Stimulated activated CD4-positive, alpha-beta T cell treated with anti-CD3 and anti-CD28 coated beads, TNF-alpha, amount 100 ng/mL, for 1 hour (primary cell): Measurements from ENCODE around the gene TBCD.
"Not testable (repeated sequence)": the region's sequence is repeated elsewhere in the genome, so short reads cannot be mapped to it uniquely, and the experiment has no call there.

Experiments
- DNase-seq, 3 donors: peaks; one replicate each; pipeline ENCODE4 v3.0.0-alpha.2; 2020; ENCODE audit warnings: low read depth in 3 of 3, low spot score in 1 of 3

The TBCD gene

DNA sequence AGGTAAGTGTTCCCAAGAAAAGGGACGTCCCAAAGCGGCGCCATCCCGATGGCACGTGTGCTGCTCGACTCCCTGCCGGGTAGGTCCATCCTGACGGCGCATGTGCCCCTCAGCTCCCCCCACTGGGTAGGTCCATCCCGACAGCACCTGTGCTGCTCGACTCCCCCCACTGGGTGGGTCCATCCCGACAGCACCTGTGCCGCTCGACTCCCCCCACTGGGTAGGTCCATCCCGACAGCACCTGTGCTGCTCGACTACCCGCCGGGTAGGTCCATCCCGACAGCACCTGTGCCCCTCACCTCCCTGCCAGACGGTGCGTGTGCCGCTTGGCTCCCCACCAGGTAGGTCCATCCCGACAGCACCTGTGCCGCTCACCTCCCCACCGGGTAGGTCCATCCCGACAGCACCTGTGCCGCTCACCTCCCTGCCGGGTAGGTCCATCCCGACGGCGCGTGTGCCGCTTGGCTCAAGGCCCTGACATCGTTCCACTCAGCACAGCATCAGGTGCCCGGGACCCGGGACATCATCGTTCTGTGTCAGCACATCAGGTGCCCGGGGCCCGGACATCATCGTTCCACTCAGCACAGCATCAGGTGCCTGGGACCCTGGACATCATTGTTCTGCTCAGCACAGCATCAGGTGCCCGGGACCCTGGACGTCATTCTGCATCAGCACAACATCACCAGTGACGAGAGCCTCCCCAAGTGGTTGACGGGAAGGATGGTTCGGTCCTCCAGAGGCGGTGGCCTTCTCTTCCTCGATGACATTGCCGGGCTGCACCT, 22.2 kb upstream of the TBCD start:
- no peak for DNase-seq

DNA sequence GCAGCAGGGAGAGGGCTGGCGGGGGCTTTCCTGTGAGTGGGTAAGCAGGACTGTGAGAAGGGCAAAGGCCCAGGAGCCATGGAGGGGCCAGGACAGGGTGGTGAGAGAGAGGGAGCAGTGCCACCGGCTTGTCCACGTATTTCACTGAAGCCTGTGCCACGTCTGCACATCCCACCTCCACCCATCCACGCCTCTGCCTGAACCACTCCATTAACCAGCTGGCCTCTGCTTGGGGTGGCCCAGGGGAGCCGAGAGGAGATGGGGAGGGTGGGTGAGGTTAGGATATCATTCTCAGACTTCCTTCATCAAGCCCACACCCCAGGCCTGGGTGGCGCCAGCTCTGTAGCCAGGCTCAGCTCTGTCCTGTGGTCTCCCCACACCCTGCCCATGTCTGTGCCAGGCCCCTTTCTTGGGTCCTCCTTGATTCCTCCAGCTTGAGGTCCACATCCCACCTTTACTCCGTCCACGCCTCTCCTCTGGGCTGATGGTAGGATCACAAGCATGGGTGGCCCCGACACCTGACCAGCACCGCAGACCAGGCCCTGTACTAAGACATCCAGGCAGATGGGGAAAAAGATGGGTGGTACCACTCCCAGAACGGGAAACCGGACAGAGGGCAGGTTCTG, 19.6 kb upstream of the TBCD start:
- DNase-seq = no peak

DNA sequence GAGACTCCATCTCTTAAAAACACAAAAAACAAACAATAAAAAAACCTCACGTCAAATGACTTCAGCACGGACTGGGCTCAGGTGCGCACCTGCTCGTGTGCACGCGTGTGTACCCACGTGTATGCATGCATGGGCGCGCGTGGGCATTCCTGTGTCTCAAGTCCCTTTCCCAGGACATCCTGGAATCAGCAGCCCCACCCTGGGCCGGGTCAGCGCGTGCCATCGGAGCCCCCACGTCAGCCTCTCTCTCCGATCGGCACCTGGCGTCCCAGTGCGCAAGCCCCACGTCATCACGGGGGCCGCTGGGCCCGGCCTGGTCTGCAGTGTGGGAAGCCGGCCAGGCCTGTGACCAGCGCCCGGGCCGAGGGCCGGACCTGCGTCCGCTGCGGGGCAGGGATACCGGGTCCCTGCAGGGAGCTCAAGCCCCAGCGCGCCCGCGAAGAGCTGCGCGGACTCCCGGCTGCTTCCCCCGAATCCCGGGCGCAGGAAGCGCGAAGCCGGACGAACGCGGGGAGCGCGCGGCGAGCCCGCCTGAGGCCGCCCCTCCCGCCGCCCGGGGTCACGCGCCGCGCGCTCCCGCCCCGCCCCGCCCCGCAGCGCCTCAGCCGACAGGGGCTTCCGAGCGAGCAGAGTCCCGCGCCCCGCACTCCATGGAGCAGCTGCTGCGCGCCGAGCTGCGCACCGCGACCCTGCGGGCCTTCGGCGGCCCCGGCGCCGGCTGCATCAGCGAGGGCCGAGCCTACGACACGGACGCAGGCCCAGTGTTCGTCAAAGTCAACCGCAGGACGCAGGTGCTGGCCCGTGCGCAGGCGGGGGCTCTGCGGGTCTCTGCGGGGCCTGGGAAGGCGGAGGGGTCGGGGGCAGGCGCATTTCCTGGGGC, 16.6 kb upstream of the TBCD start, which contains the start of gene FN3K:
TSS of gene FN3K (plus strand) at position 629 of the 880 bp plus-strand sequence. CDS start at position 651, 22 bp downstream.
- DNase-seq = no peak

DNA sequence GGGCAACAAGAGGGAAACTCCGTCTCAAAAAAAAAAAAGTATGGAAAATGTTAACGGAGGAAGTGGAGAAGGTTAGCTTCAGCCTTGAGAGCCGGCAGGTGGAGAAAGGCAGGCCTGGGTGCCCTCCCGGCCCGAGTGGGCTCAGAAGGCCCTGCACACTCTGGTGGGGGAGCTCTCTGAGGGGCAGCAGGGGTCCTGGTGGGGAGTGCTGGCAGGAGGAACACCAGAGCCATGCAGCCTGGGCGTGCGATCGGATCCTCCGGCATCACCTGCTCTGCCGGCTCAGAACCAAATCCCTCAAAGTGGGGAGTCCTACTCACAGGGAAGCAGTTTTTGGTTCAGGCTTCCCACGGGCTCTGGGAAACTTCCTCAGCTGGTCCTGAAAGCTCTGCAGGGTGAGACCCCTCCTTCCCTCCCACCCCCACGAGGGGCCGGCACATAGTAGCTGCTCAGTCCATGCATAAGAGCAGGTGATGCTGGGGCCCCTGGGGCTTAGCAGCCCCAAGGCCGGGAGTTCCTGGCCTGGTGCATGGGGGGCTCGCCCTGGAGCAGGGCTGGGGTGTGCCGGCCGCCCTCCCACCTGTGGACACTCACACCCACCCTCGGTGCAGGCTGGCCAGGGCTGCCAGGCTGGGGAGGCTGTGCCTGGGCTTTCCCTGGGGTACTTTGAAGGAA, 15.2 kb upstream of the TBCD start:
- no peak for DNase-seq

DNA sequence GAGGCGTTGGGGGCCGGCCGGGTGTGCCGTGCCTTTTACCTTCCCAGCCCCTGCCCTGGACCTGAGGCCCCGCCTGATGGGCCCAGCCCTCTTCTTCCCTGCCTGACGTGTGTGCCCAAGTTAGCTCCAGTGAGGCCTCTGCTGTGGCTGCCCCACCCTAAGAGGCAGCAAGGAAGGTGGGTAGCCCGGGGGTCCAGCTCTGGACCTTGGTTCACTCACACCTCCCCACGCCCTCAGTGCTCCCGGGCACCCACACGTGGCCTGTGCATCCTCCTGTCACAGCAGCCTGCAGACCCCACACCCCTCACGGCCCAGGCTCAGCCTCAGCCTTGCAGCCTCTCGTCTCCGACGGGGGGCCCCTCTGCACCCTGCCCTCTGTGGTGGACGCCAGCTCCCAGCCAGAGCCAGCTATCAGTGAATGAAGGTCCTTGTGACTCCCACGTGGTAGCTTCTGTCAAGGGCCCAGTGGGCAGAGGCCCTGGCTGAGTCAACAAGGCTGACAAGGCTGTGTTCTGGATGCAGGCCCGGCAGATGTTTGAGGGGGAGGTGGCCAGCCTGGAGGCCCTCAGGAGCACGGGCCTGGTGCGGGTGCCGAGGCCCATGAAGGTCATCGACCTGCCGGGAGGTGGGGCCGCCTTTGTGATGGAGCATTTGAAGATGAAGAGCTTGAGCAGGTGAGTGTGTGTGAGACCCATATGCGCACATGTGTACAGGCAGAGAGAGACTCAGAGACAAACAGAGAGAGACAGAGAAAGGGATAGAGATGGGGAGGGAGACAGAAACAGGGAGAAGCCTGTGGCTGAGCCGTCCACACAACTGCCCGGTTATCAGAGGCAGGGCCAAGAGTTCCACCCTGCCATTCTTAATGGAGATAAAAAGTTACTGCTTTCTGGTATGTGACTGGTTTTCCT, 13.6 kb upstream of the TBCD start:
- no peak for DNase-seq

DNA sequence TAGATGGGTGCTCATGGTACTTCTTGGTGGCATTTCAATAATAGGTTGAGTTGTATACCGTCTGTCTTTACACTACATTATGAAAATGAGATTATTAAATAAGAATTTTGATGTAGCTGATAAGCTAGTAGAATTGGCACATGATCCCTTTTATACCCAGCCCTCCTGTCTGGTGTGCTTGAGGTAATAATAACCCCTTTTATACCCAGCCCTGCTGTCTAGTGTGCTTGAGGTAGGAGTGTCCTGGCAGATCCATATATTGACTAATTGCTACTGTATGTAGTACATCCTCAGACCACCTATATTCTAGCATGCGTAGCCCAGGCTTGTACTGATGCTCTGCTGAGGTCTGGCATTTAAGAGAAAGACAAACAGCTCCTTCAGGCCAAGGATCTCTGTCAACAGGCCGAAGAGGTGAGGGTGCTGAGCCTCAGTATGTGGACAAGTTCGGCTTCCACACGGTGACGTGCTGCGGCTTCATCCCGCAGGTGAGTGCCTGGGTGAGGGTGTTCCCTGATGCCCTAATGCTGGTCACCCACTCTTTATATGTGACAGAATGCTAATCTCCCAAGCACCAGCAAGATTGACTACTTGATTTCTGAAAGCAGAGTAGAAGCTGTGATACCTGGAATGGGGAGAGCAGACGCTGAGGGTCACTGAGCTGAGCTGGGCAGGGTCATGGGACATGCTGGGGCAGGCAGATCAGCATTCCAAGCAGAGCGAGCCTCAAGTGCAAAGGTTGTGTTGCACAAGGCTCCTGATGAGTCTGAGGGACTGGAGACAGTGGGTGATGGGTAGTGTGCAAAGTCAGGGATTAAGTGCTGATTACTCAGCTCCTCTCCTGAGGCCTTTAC, 10.7 kb upstream of the TBCD start:
- DNase-seq = no peak

DNA sequence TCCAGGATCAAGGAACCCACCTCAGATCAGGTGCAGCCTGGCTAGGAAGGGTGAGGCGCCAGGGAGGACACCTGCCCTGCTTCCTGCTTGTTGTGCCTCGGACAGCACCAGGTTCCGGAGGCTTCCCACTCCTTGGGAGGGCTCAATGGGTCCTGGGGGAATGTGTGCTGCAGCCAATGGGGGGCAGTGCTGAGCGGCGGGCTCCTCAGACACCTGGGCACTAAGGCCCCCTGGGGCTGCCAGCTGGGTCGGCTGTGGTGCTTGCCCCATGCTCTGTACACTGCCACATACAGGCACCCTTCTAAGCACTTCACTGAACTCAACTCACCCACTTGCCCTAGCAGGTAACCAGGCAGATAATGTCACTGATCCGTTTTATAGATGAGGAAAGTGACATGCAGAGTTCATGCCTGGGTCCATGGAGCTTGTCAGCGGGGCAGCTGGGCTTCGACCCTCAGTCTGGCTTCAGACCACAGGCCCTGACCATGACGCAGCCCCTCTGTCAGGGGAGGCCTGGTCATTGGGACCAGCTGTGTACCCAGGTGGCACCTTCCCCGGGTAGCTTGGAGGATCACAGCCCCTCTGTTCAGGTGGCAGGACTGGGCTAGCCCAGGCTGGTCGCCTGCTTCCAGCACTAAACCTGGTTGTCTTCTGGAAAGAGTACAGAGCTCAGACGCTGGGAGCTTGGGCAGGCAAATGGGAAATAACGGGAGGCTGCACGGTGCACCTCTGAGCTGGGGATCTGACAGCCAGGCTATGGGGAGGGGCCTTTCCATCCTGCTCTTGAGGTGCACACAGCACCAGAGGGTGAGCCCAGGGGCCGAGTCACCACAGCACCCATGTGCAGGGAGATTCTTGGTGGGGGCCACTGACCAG, 8.3 kb upstream of the TBCD start:
- no peak for DNase-seq

DNA sequence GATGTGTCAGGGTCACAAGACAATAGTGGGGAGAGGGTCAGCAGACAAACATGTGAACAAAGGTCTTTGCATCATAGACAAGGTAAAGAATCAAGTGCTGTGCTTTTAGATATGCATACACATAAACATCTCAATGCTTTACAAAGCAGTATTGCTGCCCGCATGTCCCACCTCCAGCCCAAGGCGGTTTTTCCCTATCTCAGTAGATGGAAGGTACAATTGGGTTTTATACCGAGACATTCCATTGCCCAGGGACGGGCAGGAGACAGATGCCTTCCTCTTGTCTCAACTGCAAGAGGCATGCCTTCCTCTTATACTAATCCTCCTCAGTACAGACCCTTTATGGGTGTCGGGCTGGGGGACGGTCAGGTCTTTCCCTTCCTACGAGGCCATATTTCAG, 7.1 kb upstream of the TBCD start:
- not testable (repeated sequence) for DNase-seq

DNA sequence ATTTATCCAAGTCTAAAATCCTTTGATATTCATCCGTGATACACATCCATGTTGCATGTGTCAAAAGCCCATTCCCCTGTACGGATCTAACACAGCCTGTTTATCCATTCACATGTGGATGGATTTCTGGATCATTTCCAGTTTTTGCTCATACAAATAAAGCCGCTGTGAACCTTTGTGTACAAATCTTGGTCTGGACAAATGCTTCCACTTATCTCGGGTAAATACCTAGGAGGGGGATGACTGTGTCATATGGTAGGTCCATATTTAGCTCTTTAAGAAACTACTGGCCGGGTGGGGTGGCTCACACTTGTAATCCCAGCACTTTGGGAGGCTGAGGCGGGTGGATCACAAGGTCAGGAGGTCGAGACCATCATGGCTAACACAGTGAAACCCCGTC, 6.3 kb upstream of the TBCD start:
- no peak for DNase-seq

DNA sequence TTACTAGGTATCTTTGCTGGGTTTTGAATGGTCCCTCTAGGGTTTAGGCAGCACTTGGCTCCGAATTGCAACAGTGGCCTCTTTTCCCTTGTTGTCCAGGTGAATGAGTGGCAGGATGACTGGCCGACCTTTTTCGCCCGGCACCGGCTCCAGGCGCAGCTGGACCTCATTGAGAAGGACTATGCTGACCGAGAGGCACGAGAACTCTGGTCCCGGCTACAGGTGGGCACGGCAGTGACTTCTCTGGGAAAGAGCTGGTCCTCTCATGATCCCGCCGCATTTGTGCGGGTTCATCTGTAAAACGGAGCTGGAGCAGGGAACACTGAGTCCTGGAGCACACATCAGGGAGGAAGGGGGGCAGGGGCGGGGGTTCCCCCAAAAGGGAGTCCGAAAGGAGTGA, 3.1 kb upstream of the TBCD start:
- no peak for DNase-seq

DNA sequence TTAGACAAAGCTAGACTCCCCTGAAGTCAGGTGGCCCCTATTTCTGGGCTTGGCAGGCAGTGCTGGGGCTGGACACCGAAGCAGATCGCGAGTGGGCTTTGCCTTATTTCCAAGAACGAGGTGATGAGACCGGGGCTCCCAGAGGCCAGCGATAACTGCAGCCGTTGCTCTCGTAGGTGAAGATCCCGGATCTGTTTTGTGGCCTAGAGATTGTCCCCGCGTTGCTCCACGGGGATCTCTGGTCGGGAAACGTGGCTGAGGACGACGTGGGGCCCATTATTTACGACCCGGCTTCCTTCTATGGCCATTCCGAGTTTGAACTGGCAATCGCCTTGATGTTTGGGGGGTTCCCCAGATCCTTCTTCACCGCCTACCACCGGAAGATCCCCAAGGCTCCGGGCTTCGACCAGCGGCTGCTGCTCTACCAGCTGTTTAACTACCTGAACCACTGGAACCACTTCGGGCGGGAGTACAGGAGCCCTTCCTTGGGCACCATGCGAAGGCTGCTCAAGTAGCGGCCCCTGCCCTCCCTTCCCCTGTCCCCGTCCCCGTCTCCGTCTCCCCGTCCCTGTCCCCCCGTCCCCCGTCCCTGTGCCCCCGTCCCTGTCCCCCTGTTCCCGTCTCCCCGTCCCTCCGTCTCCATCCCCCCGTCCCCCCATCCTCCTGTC, 1.5 kb upstream of the TBCD start:
- DNase-seq = no peak

DNA sequence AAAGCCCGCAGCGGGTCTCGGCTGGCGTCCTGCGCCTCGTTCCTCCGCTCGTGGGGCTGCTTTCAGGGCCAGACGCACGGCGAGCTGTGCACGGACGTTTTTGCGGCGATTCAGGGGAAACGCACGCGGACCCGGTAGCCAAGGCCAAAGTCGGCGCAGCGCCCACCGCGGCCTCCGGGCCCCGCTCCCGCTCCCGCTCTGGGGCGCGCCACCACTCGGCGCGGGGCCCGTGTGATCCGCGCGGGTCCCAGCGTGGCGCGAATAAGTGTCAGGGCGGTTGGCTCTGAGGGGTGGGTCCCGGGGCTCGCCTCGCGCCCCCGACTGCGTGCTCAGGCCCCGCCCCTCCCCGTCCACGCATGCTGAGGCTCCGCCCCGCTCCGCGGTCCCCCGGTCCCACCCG, 694 bp upstream of the TBCD start:
- no peak for DNase-seq

DNA sequence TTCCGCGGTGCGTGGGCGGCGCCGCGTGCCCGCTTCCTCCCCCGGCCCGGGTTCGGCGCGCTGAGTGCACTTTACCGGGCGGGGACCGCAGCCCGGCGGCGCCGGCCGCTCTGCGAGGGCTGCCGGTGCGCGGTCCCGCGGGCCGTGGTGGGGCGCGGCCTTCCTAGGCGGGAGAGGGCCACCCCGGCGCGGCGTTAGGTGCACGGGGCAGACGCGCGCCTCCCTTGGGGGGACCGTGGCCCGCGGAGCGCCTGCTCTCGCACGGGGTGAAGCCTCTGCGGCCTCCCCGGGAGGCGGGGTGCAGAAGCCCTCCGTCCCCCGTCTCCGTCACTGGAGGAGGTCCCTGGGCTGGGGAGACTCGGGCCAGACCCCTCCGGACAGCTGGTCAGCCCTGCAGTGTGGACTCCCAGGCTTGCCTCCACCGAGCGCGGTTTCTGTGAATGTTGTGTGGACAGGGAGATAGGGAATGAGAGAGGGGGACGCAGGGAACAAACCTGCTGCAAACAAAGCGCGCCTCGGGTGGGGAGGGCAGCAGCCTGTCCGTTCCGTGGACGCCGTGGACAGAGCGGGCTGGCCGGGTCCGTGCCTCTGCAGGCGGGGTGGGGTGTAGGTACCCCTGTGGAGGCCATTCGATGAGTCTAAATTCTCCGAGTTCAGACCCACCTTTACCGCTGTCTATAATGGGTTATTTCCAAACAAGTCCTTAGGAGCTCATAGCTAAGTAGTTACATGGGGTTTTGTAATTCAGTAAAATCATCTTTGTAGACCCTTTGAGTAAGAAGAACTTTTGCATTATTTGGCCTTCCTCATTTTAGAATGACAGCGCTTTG, 721 bp downstream of the TBCD start:
- DNase-seq = no peak

DNA sequence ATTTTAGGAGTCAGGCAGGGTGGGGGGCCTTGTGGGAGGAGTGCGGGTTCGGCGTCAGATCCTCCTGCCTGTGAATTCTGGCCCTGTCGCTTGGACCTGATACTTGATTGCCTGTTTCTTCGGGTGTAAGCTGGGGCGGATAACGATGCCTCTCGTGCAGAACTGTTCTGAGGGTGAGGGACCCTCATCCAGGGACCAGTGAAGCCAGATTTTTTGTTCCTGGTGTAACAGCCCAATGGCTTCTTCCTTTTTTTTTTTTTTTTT, 1.3 kb downstream of the TBCD start:
- no peak for DNase-seq

DNA sequence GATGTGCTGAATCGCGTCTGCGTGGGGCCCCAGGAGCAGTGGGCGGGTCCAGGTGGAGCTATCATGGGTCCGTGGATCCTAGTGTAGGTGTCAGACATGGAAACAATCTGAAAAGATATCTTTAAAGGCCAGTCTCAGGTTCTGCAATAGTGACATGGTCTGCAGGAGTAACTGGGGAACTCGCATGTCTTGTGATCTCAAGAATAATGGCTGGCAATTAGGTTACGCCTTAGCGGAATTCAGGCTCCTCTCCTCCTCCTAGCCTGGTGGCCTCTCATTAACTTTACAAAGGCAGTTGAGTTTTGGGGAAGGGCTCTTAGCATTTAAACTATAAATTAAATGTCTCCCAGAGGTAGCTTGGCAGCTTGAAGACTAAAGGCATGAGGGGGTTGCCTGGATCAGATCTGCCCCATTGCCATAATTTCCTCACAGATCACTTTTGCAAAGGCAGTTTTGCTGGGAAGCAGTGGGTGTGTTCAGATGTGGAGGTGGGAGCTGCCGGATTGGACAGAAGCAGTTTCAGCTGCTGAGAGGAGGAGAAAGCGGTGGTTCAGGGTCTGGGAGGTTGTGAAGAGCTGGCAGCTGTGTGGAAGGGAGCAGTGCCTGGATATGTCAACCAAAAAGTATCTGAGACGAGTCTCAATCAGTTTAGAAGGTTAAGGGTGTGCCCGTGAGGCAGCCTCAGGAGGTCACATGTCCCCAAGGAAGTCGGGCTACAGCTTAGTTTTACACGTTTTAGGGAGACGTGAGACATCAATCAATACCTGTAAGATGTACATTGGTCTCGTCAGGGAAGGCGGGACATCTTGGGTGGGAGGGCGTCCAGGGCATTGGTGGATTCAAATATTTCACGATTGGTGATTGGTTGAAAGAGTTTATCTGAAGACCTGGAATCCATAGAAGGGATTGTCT, 2.7 kb downstream of the TBCD start:
- DNase-seq = no peak

DNA sequence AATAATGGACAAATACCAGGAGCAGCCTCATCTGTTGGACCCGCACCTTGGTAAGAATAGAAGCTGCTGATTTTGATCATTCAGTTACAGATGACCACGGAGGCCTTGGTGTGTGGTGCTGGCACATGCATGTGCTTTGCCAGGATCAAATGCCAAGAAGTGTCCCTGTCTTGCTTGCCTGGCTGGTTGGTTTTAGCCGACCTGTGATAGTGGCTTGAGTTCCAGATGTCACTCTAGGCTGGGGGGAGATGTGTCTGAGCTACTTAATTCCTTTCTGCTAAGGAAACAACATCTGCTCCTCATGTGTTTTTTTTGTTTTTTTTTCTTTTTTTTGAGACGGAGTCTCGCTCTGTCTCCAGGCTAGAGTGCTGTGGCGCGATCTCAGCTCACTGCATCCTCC, 4.3 kb downstream of the TBCD start:
- no peak for DNase-seq
